ENCODE data around the gene ZC3H4.

ZC3H4 gene

DNA sequence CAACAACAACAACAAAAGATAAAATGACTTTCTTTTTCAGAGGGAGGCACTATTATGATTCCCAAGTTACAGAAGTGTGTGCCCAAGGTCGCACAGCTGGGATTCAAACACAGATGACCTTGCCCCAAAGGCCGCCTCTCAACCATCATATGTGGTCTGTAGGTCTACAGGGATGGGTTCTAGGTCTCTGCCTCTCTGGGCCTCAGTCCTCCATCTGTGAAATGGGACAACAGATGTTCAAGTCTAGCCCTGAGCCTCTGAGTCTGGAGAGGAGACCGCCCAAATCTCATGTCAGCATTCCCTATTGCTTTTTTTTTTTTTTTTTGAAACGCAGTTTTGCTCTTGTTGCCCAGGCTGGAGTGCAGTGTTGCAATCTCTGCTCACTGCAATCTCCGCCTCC is 89.1 kb downstream of the ZC3H4 start:
- TF ChIP-seq, protein P1, sequence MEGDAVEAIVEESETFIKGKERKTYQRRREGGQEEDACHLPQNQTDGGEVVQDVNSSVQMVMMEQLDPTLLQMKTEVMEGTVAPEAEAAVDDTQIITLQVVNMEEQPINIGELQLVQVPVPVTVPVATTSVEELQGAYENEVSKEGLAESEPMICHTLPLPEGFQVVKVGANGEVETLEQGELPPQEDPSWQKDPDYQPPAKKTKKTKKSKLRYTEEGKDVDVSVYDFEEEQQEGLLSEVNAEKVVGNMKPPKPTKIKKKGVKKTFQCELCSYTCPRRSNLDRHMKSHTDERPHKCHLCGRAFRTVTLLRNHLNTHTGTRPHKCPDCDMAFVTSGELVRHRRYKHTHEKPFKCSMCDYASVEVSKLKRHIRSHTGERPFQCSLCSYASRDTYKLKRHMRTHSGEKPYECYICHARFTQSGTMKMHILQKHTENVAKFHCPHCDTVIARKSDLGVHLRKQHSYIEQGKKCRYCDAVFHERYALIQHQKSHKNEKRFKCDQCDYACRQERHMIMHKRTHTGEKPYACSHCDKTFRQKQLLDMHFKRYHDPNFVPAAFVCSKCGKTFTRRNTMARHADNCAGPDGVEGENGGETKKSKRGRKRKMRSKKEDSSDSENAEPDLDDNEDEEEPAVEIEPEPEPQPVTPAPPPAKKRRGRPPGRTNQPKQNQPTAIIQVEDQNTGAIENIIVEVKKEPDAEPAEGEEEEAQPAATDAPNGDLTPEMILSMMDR (IDR thresholded peaks at IDR 0.05) = no peak
- no peak for TF ChIP-seq ZFX (IDR thresholded peaks at IDR 0.05; ENCODE audit: borderline replicate concordance)
- H3K27ac ChIP-seq = no peak overlapping the region

DNA sequence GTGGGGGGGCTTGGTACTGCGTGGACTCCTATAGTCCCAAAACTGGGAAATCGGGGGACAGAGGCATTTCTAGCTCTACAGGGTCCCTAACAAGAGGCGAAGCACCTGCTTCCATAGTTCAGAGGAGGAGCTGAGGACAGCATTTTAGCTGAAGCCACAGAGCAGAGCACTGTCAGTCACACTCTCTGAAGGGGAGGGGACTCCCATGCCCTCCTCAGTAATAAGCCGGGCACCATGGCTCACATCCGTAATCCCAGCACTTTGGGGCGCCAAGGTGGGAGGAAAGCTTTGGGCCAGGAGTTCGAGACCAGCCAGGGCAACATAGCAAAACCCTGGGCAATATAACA is 90.2 kb downstream of the ZC3H4 start:
- H3K27ac ChIP-seq = no peak overlapping the region
- no peak for TF ChIP-seq ZFX (IDR thresholded peaks at IDR 0.05; ENCODE audit: borderline replicate concordance)
- TF ChIP-seq, protein P1 (IDR thresholded peaks at IDR 0.05) = no peak

DNA sequence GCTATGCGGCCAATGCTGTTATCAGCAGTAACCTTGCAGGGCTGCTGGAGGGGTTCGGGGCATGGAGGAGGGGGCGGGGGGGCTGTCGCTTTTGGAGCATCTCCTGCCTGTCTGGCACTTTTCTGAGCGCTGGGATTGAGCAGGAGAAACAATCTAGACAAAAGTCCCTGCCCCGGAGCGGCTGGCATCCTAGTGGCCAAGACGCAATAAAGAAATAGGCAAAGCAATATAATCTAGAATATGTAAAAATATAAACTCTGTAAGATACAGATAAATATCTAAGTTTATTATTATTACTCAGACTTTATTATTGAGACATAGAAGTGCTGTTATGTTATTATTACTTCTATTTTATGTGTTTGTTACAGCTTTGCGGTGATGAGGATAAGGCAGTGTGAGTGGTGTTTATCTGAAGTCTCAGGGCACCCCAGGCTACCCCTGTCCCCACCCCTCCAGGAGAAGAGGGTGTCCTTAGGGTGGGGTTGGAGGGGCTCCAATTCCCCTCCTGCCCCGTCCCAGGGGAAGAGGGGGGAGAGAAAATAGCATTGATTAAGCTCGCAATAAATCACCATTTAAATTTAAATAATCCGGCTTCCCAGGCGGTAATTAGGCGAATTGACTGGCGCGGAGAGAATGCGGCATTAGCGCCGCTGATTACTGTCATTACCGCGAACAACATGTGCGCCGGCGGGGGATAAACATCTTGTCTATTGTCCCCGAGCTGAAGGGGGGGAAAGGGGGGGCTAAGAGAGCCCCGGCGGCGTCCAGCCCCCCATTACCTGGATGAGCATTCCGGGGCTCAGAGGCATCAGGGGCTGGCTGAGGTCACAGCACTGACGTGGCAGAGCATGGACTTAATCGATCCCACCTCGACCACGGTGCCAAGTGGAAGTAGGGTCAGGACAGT is 90.8 kb downstream of the ZC3H4 start:
- H3K27ac ChIP-seq = no peak overlapping the region
- TF ChIP-seq, protein P1 (IDR thresholded peaks at IDR 0.05) = no peak
- TF ChIP-seq ZFX (IDR thresholded peaks at IDR 0.05; ENCODE audit: borderline replicate concordance) = no peak

DNA sequence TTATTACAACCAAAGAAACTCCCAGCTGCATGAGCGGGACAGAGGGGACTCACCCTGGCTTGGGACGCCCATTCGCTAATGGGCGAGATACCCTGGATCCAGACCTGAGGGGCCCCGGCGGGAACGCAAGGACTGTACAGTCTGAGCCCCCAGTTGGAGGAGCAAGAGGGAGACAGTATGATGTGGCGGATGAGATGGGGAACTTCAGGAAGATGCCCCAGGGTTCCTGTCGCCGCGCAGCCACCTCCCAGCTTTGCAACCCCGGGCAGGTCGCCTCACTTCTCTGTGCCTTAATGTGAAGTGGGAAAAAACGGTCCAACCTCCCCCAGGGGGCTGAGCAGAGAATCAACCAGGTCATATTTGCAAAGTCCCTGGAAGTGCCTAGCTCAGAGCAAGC is 91.4 kb downstream of the ZC3H4 start:
- TF ChIP-seq, protein P1 (IDR thresholded peaks at IDR 0.05) = no peak
- no peak for TF ChIP-seq ZFX (IDR thresholded peaks at IDR 0.05; ENCODE audit: borderline replicate concordance)
- H3K27ac ChIP-seq = no peak overlapping the region

DNA sequence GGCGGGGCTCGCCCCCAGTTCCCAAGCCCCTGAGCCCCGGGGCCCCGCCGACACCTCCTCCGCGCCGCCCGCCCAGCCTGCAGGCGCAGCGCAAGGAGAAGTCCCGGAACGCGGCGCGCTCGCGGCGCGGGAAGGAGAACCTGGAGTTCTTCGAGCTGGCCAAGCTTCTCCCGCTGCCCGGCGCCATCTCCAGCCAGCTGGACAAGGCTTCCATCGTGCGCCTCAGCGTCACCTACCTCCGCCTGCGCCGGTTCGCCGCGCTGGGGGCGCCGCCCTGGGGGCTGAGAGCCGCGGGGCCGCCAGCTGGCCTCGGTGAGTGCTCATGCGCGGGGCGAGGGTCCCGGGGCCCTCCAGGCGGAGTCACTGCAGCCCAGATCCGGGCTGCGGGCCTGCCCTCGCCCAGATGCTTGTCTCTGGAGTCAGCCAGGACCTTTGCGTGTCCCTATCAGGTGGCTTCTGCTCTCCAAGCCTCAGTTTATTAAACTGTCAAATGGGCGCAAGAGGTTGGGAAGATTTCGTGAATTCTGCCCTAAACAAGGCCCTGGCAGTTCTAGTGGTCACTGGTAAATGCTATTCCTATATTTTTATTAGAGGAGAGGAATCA is 91.9 kb downstream of the ZC3H4 start:
- no peak overlapping the region for H3K27ac ChIP-seq
- TF ChIP-seq, protein P1 (IDR thresholded peaks at IDR 0.05) = no peak
- no peak for TF ChIP-seq ZFX (IDR thresholded peaks at IDR 0.05; ENCODE audit: borderline replicate concordance)

- no peak overlapping the region for H3K27ac ChIP-seq
- no peak for TF ChIP-seq ZFX (IDR thresholded peaks at IDR 0.05; ENCODE audit: borderline replicate concordance)
- TF ChIP-seq, protein P1 (IDR thresholded peaks at IDR 0.05) = no peak
These were observed 92.5 kb downstream of the ZC3H4 start for GRCh38 chr19:47020992-47021496.

All from 22Rv1 (cell line).